SK-N-MC (cell line): ENCODE measurements around the gene COG1.

ENCODE experiments used
- EZH2 ChIP-seq: fragments of 200-600 bp; sonication (generic); IDR thresholded peaks from one replicate; pipeline ENCODE4 v1.6.1; 2017; ENCODE audit warnings: antibody characterized with exemption
- FOXP2 ChIP-seq: optimal IDR thresholded peaks from 2 replicates; pipeline ENCODE3; 2011; ENCODE audit warnings: mild to moderate bottlenecking, moderate library complexity; ENCODE audit not compliant: insufficient read depth; ENCODE audit errors: extremely low read length, control extremely low read depth
- POLR2AphosphoS5 ChIP-seq: IDR thresholded peaks from 2 replicates; pipeline ENCODE4 v1.6.1; 2012; ENCODE audit warnings: mild to moderate bottlenecking, low read depth, low read length, borderline replicate concordance

GRCh38 chr17:73250851-73251640 lies 58.2 kb downstream of the COG1 start:
- TF ChIP-seq EZH2 (no peak), POLR2AphosphoS5 (no peak), FOXP2 (no peak)
